ENCODE measurements around the gene KRT38.

KRT38 gene

GRCh38 chr17:41421617-41422016, 19.2 kb downstream of the KRT38 start:
- peaks cover 5% of the 10 kb centered on the region for H3K4me1 ChIP-seq (ENCODE audit: control insufficient read depth, insufficient read depth, low read length)
- no peak for DNase-seq (ENCODE audit: low read depth)

DNA sequence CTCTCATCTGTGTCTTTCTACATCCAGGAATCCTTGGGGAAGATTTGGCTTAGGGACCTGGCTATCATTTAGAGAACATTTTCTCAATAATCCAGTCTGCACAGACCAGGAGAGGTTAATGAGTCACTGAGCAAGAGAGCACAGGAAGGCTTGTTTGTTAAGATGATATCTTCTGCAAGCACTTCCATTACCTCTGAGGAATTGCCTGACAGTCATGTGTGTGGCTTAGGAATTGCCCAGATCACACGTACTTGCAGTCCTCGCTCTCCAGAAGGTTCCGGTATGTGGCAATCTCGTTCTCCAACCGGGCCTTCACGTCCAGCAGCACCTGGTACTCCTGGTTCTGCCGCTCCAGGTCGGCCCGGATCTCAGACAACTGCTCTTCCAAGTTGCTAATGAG, 19.7 kb downstream of the KRT38 start:
- no peak overlapping the region for H3K9ac ChIP-seq (ENCODE audit: low read length)
- H3K27me3 ChIP-seq (replicated peaks; ENCODE audit: control insufficient read depth, insufficient read depth, low read length) = peaks cover 9% of the 10 kb centered on the region
- no peak overlapping the region for H3K4me3 ChIP-seq (ENCODE audit: low read length)
- no peaks in the 10 kb centered on the region for H3K9me3 ChIP-seq (ENCODE audit: control insufficient read depth, low read length)
- no peaks in the 10 kb centered on the region for H3K36me3 ChIP-seq (ENCODE audit: control insufficient read depth, insufficient read depth, low read length, severe bottlenecking)
- peak; percentile 27 for DNase-seq (ENCODE audit: low read depth)
- peaks cover 9% of the 10 kb centered on the region for H3K4me1 ChIP-seq (ENCODE audit: control insufficient read depth, insufficient read depth, low read length)

More at GRCh38 chr17:41421617-41422016, 19.2 kb downstream of the KRT38 start:
- Histone ChIP-seq H3K27me3 (replicated peaks; ENCODE audit: control insufficient read depth, insufficient read depth, low read length) (peaks cover 9% of the 10 kb centered on the region), H3K36me3 (ENCODE audit: control insufficient read depth, insufficient read depth, low read length, severe bottlenecking) (no peaks in the 10 kb centered on the region), H3K4me3 (ENCODE audit: low read length) (no peak overlapping the region), H3K9ac (ENCODE audit: low read length) (no peak overlapping the region), H3K9me3 (ENCODE audit: control insufficient read depth, low read length) (no peaks in the 10 kb centered on the region)

GRCh38 chr17:41420134-41420533, 20.6 kb downstream of the KRT38 start:
- Histone ChIP-seq H3K36me3 (ENCODE audit: control insufficient read depth, insufficient read depth, low read length, severe bottlenecking) (no peaks in the 10 kb centered on the region), H3K9ac (ENCODE audit: low read length) (no peak overlapping the region), H3K27me3 (replicated peaks; ENCODE audit: control insufficient read depth, insufficient read depth, low read length) (peaks cover 9% of the 10 kb centered on the region), H3K4me3 (ENCODE audit: low read length) (no peak overlapping the region), H3K4me1 (ENCODE audit: control insufficient read depth, insufficient read depth, low read length) (peaks cover 19% of the 10 kb centered on the region), H3K9me3 (ENCODE audit: control insufficient read depth, low read length) (no peaks in the 10 kb centered on the region)
- peak; percentile 30 for DNase-seq (ENCODE audit: low read depth)

DNA sequence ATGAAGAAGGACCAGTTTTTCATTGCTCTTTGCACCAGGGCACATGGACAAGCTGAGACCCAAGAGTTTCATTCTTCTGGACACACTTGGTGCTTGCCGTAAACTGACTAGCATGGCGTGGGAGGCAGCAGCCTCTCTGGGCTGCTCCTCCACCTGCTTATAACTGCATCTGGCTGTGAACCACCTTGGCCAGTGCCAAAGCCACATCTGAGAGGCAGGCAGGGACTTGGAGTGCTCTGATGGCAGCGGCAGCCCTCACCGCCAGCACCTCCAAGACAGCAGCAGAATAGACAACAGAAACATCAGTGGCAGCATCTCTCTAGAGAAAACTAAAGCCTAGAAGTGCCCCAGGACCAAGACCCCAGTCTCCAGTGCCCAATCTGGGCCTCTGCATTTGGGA, 21.1 kb downstream of the KRT38 start:
- DNase-seq (ENCODE audit: low read depth) = no peak
- no peaks in the 10 kb centered on the region for H3K36me3 ChIP-seq (ENCODE audit: control insufficient read depth, insufficient read depth, low read length, severe bottlenecking)
- H3K9ac ChIP-seq (ENCODE audit: low read length) = no peak overlapping the region
- H3K4me1 ChIP-seq (ENCODE audit: control insufficient read depth, insufficient read depth, low read length) = peaks cover 20% of the 10 kb centered on the region
- H3K9me3 ChIP-seq (ENCODE audit: control insufficient read depth, low read length) = no peaks in the 10 kb centered on the region
- peaks cover 9% of the 10 kb centered on the region for H3K27me3 ChIP-seq (replicated peaks; ENCODE audit: control insufficient read depth, insufficient read depth, low read length)
- H3K4me3 ChIP-seq (ENCODE audit: low read length) = no peak overlapping the region

DNA sequence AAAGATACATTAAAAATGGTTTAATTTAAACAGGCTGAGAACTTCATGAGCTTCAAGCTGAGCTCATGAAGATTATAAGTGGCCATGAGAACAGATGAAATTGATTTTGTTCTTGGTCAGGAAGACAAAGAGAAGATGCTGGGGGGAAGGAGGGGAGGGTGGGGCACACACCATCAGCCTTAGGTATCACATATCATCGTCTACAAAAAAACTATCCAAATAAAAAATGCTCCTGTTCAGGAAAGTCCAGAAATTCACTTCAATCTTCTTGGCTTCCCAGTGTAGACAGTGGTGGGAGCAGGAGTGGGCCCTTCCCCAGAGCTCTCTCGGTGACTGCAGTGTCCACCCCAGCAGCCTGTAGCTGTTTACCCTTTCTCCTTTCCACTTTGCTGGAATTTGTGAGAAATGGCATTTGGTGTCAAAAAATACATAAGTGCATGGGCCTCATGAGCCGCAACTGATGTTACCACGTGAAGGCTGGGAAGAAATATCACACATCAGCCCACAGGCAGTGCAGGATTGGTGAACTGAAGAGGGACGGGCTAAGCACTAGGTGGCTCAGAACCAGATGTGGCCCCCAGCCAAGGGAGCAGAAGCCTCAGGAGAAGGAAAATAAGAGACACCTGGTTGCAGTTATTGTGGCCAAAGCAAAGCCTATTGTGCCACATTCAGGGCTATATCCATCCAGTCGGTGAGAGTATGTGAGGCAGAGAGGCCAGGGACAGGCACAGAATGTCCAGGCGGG, 22.5 kb downstream of the KRT38 start:
- DNase-seq (ENCODE audit: low read depth) = no peak
- no peaks in the 10 kb centered on the region for H3K9me3 ChIP-seq (ENCODE audit: control insufficient read depth, low read length)
- no peaks in the 10 kb centered on the region for H3K36me3 ChIP-seq (ENCODE audit: control insufficient read depth, insufficient read depth, low read length, severe bottlenecking)
- no peaks in the 10 kb centered on the region for H3K27me3 ChIP-seq (replicated peaks; ENCODE audit: control insufficient read depth, insufficient read depth, low read length)
- no peak overlapping the region for H3K9ac ChIP-seq (ENCODE audit: low read length)
- H3K4me1 ChIP-seq (ENCODE audit: control insufficient read depth, insufficient read depth, low read length) = peaks cover 20% of the 10 kb centered on the region
- H3K4me3 ChIP-seq (ENCODE audit: low read length) = no peak overlapping the region

DNA sequence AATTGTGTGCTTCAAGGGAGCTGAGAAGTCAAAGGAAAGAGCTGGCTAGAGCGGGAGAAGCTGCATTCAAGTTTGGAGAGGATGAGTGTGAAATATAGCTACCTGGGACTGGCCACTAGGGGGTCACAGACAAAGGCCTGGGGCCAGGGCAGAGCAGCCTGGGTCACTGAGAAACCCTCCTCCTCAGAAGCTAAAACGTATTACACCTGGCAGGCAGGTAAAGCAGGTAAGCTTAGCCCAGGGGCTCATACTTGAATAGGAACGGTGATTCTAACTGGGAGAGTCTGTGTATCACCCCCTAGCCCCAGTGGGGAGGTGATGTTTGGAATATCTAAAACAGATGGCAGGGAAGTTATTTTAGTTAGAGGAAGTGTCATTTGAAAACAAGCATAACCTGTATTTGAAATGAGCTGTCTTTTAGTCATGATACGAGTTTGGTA, 23.2 kb downstream of the KRT38 start:
- no peaks in the 10 kb centered on the region for H3K9me3 ChIP-seq (ENCODE audit: control insufficient read depth, low read length)
- DNase-seq (ENCODE audit: low read depth) = no peak

DNA sequence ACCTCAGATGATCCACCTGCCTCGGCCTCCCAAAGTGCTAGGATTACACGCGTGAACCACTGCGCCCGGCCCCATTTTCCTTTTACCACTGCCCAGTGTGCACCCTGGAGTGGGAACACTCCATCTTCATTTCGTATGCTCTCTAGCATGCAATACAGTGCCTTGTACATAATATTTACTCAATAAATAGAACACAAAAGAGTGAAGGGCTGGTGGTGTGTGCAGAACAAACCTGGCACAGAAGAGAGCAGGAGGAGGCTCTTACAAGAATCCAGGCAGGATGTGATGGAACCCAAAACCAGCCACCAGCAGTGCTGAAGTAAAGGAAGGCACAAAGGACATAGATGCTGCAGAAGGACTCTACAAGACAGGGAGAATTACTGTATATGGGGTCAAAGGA, 23.7 kb downstream of the KRT38 start:
- no peaks in the 10 kb centered on the region for H3K27me3 ChIP-seq (replicated peaks; ENCODE audit: control insufficient read depth, insufficient read depth, low read length)
- no peak overlapping the region for H3K9ac ChIP-seq (ENCODE audit: low read length)
- no peaks in the 10 kb centered on the region for H3K9me3 ChIP-seq (ENCODE audit: control insufficient read depth, low read length)
- no peaks in the 10 kb centered on the region for H3K36me3 ChIP-seq (ENCODE audit: control insufficient read depth, insufficient read depth, low read length, severe bottlenecking)
- peaks cover 20% of the 10 kb centered on the region for H3K4me1 ChIP-seq (ENCODE audit: control insufficient read depth, insufficient read depth, low read length)
- DNase-seq (ENCODE audit: low read depth) = no peak
- no peak overlapping the region for H3K4me3 ChIP-seq (ENCODE audit: low read length)

More for the DNA sequence above, 23.2 kb downstream of the KRT38 start:
- H3K36me3 ChIP-seq (ENCODE audit: control insufficient read depth, insufficient read depth, low read length, severe bottlenecking) = no peaks in the 10 kb centered on the region
- peaks cover 20% of the 10 kb centered on the region for H3K4me1 ChIP-seq (ENCODE audit: control insufficient read depth, insufficient read depth, low read length)
- H3K9ac ChIP-seq (ENCODE audit: low read length) = no peak overlapping the region
- H3K27me3 ChIP-seq (replicated peaks; ENCODE audit: control insufficient read depth, insufficient read depth, low read length) = no peaks in the 10 kb centered on the region
- H3K4me3 ChIP-seq (ENCODE audit: low read length) = no peak overlapping the region

GRCh38 chr17:41416479-41416878, 24.3 kb downstream of the KRT38 start:
- peak; percentile 25 for DNase-seq (ENCODE audit: low read depth)
- Histone ChIP-seq H3K27me3 (replicated peaks; ENCODE audit: control insufficient read depth, insufficient read depth, low read length) (no peaks in the 10 kb centered on the region), H3K4me1 (ENCODE audit: control insufficient read depth, insufficient read depth, low read length) (peaks cover 20% of the 10 kb centered on the region), H3K9ac (ENCODE audit: low read length) (no peak overlapping the region), H3K9me3 (ENCODE audit: control insufficient read depth, low read length) (no peaks in the 10 kb centered on the region), H3K4me3 (ENCODE audit: low read length) (no peak overlapping the region), H3K36me3 (ENCODE audit: control insufficient read depth, insufficient read depth, low read length, severe bottlenecking) (no peaks in the 10 kb centered on the region)

DNA sequence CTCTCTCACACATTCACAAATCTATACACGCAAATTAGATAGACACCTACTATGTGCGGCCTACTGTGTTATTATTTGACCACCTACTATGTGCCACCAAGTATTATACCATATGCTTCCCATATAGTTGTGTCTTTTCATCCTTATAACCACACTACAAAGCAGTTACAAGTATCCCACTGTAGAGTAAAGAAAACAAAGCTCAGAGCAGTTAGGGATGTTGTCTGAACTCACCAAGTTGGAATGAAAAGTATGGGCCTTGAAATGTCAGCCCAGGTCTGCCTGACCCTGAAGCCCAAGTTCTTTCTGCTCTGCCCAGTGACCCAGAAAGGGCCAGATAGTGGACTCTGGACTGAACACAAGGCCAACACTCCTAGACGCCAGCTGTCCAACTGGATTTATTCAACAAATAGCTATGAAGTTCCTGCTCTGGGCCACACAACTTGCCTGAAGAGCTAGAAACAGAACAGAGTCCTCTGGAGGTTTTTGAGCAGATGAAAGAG, 24.9 kb downstream of the KRT38 start:
- H3K36me3 ChIP-seq (ENCODE audit: control insufficient read depth, insufficient read depth, low read length, severe bottlenecking) = no peaks in the 10 kb centered on the region
- H3K4me3 ChIP-seq (ENCODE audit: low read length) = no peak overlapping the region
- H3K9me3 ChIP-seq (ENCODE audit: control insufficient read depth, low read length) = no peaks in the 10 kb centered on the region
- no peaks in the 10 kb centered on the region for H3K27me3 ChIP-seq (replicated peaks; ENCODE audit: control insufficient read depth, insufficient read depth, low read length)
- no peak overlapping the region for H3K9ac ChIP-seq (ENCODE audit: low read length)
- peaks cover 19% of the 10 kb centered on the region for H3K4me1 ChIP-seq (ENCODE audit: control insufficient read depth, insufficient read depth, low read length)
- peak; percentile 78 for DNase-seq (ENCODE audit: low read depth)

GRCh38 chr17:41415411-41415810, 25.4 kb downstream of the KRT38 start:
- no peaks in the 10 kb centered on the region for H3K36me3 ChIP-seq (ENCODE audit: control insufficient read depth, insufficient read depth, low read length, severe bottlenecking)
- peak; percentile 24 for DNase-seq (ENCODE audit: low read depth)
- no peak overlapping the region for H3K4me3 ChIP-seq (ENCODE audit: low read length)
- no peak overlapping the region for H3K9ac ChIP-seq (ENCODE audit: low read length)
- no peaks in the 10 kb centered on the region for H3K9me3 ChIP-seq (ENCODE audit: control insufficient read depth, low read length)
- H3K4me1 ChIP-seq (ENCODE audit: control insufficient read depth, insufficient read depth, low read length) = peaks cover 15% of the 10 kb centered on the region
- no peaks in the 10 kb centered on the region for H3K27me3 ChIP-seq (replicated peaks; ENCODE audit: control insufficient read depth, insufficient read depth, low read length)

DNA sequence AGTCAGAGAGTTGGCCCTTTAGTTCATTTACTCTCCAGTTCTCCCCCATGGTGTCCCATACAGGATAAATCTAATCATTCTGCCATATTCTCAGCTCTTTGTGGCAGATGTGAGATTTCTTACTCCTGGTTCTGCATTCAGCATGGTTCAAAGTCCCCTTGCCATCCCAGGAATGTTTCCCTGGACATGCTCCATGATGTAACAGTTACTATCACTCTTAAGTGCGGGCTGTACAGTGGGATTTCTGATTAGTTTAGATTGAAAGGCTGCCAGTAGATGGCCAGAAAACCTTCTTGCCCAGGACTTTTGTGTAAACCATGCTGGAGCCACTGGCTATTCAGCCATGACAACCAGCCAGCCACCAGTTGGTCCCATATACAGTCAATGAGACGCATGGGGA, 26.8 kb downstream of the KRT38 start:
- H3K4me1 ChIP-seq (ENCODE audit: control insufficient read depth, insufficient read depth, low read length) = peaks cover 15% of the 10 kb centered on the region
- no peak overlapping the region for H3K4me3 ChIP-seq (ENCODE audit: low read length)
- H3K9me3 ChIP-seq (ENCODE audit: control insufficient read depth, low read length) = no peaks in the 10 kb centered on the region
- H3K36me3 ChIP-seq (ENCODE audit: control insufficient read depth, insufficient read depth, low read length, severe bottlenecking) = no peaks in the 10 kb centered on the region
- no peak overlapping the region for H3K9ac ChIP-seq (ENCODE audit: low read length)
- DNase-seq (ENCODE audit: low read depth) = no peak
- H3K27me3 ChIP-seq (replicated peaks; ENCODE audit: control insufficient read depth, insufficient read depth, low read length) = peaks cover 3% of the 10 kb centered on the region
